HG03442 (cell line): ENCODE results near the gene ARL5C.

Experiments used
- ATAC-seq: cut with Tn5 transposase; IDR thresholded peaks from one replicate; pipeline ENCODE4 v1.9.1; 2021; ENCODE audit warnings: mild to moderate bottlenecking, moderate library complexity; ENCODE audit not compliant: unreplicated experiment

The ARL5C gene

GRCh38 chr17:39165841-39166349 is at the start of gene ARL5C:
Gene ARL5C, minus strand, starts transcription at chr17:39166161. Its CDS starts 401 bp downstream, at chr17:39165760.
- no peak for ATAC-seq

GRCh38 chr17:39213852-39214251 is 47.9 kb upstream of the ARL5C start:
- ATAC-seq, result no peak

- no peak for ATAC-seq
Observed at GRCh38 chr17:39212841-39213480, 47.0 kb upstream of the ARL5C start.

- no peak for ATAC-seq
Observed at GRCh38 chr17:39212195-39212810, 46.3 kb upstream of the ARL5C start.

- ATAC-seq, result no peak
Observed at GRCh38 chr17:39210093-39210434, 44.1 kb upstream of the ARL5C start.

GRCh38 chr17:39209317-39210092 is 43.5 kb upstream of the ARL5C start:
- no peak for ATAC-seq

- no peak for ATAC-seq
Observed at GRCh38 chr17:39208893-39209292, 42.9 kb upstream of the ARL5C start.

GRCh38 chr17:39208136-39208535 is 42.2 kb upstream of the ARL5C start:
- no peak for ATAC-seq

GRCh38 chr17:39205112-39205526 is 39.2 kb upstream of the ARL5C start:
- ATAC-seq, result no peak

GRCh38 chr17:39204245-39204644 is 38.3 kb upstream of the ARL5C start:
- ATAC-seq, result no peak

- ATAC-seq, result no peak
Observed at GRCh38 chr17:39200957-39201510, 35.1 kb upstream of the ARL5C start.

GRCh38 chr17:39200070-39200879 is 34.3 kb upstream of the ARL5C start, which contains the start of gene RPL19:
Gene RPL19, plus strand, starts transcription at chr17:39200283. Its CDS starts 62 bp downstream, at chr17:39200345.
- ATAC-seq, result peak; percentile 44

GRCh38 chr17:39199820-39200069 is 33.8 kb upstream of the ARL5C start:
- ATAC-seq, result peak; percentile 62

GRCh38 chr17:39198186-39198566 is 32.2 kb upstream of the ARL5C start:
- no peak for ATAC-seq

- ATAC-seq, result no peak
Observed at GRCh38 chr17:39197380-39198185, 31.6 kb upstream of the ARL5C start, which contains the start of gene CACNB1. Gene CACNB1, minus strand, starts transcription at chr17:39197669. Its CDS starts 174 bp downstream, at chr17:39197495.

- ATAC-seq, result no peak
Observed at GRCh38 chr17:39196808-39197291, 30.9 kb upstream of the ARL5C start.

GRCh38 chr17:39196241-39196807 is 30.4 kb upstream of the ARL5C start:
- ATAC-seq, result no peak

- ATAC-seq, result no peak
Observed at GRCh38 chr17:39195568-39196160, 29.7 kb upstream of the ARL5C start.

GRCh38 chr17:39194985-39195524 is 29.1 kb upstream of the ARL5C start:
- ATAC-seq, result no peak
